Measurements from ENCODE around the gene FEM1C.
A peak's percentile ranks its signal among the peaks of the same experiment; 100 is the strongest.

The FEM1C gene

DNA sequence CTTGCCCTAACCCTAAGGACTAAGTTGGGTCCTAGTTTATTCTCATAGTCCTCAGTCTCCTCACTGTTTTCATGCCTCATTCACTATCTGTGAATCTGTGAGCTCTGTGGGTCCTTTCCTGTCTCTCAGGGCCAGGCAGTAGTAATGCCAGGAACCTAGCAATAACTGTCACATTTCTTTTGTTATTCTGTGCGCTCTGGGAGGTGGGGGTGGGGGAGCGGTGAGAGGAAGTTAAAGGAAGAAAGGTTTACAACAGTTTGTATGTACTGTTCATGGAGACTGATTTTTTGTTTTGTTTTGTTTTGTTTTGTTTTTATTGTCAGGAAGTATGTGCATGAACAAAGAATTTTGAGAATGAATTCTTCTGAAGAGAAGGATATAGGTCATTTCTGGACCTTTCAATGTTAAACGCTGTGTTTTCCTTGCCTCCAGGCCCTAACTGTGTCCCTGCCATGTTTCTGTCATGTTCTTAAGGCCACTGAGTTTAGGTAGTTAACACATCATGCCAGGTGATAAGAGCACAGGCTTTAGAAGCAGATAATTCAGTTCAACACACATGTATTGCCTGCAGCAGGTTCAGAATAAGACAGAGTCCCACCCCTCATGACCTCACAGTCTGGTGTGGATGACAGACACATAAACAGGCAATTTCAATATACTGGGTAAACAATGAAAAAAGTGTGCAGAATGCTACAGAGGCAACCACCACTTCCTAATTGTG lies 13.3 kb upstream of the FEM1C start:
- no peak for DNase-seq (ENCODE audit: low spot score)

GRCh38 chr5:115556276-115556675 lies 11.7 kb upstream of the FEM1C start:
- DNase-seq (ENCODE audit: low spot score) = no peak

GRCh38 chr5:115555084-115555633 lies 10.6 kb upstream of the FEM1C start:
- DNase-seq (ENCODE audit: low spot score) = no peak

DNA sequence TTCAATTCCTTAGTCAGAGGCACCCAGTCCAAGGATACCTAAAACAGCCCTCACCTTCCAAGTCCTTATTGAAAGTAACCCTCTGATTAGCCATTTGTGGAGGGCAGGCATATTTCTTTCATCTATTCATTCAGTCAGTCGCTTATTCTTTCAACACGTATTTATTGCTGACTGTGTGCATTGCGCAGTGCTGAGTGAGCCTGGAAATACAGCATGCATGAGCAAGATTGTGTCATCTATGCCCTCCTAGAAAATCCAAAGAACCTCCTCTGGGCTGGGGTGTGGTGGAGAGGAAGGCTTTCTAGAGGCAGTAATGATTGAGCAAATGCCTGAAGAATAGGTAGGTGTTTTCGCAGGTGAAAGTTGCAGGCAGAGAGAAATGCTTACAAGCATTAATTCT lies 8.5 kb upstream of the FEM1C start:
- DNase-seq (ENCODE audit: low spot score) = no peak

DNA sequence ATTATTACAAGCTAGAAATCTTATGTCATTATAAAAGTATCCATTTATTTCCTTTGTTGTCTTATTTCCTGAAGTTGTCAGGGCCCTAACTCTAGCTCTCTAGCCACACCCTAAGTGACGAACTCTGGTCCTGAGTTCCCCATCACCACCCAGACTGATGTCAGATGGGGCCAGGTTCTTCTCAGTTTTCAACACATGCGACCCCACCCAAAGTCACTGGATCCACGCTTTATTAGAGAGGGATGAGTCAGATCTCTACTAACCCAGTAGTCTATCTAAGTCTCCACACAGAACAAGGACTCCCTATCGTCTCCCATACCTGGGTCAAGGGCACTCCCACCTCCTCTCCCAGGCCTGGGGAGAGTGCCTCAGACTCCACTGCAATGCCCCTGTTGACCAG lies 6.8 kb upstream of the FEM1C start:
- DNase-seq (ENCODE audit: low spot score) = peak; percentile 41

DNA sequence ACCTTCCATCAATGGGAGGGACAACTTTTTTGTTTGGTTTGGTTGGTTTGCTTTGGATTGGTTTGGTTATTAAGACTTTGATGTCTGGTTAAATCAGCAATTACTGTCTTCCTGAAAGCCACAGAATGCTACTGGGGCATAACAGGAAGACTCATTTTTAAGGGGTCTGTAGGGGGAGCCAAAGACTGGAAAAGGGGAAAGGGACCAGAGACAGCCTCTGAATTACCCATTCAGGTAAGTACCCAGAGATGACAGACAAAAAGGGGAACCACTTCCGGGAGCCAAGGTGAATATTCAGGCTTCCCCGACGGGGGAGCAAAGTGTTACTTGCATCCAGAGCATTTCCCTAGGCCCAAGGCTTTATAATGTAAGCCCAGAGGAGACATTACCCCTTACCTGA lies 4.6 kb upstream of the FEM1C start:
- peak; percentile 33 for DNase-seq (ENCODE audit: low spot score)

DNA sequence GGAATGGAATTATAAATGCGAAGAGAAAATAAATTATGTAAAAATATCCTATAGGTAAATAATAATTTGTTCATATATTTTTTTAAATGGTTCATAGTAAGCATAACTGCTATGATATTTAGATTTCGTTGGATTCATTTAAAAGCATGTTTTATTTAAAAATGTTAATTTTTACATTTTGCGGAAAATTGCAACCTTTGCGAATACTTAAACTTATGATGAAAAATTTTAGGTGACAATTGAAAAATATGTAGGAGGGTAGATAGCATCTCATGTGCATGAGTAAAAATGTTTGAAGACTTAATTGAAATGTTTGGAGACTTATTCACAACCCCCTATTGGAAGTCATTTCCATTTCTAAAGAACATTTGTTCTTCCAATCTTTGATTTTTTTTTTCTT lies 4.1 kb upstream of the FEM1C start:
- DNase-seq (ENCODE audit: low spot score) = no peak

DNA sequence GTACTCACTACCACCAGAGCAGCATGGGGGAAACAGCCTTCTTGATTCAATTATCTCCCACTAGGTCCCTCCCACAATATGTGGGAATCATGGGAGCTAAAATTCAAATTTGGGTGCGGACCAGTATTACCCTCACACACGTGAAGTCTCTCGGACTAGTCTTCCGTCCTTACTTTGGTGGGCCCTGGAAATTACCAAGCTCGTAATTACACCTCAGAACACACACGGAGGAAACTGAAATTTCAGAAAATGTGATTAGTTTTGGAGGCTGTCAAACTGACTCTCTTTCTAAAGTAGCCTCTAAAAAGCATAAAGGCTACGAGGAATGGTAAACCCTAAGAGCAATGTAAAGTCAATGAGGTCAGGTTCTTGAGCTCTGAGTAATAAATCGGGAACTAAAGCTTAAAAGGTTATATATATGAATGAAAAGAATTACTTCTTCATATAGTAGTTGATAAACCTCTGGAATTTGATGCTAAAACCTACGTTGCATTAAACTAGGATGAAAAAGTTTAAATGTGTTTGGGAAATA lies 842 bp upstream of the FEM1C start:
- no peak for DNase-seq (ENCODE audit: low spot score)

DNA sequence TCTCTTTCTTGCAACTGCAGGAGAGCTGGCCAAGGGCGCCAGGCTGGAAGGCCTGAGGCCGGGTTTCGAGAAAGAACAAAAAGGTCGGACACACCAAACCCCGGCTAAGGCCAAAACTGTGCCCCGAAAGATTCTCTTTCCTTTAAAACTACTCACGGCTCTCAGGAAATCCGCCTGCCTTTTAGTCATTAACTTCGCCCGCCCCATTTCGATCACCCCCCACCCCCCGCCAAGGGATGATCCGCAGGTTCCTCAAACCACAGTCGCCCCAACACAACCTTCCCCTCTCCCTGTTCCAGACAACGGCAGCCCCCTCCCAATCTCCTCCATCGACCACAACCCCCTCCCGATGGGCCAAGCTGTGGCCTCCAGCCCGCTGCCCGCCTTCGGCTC lies 536 bp downstream of the FEM1C start:
- DNase-seq (ENCODE audit: low spot score) = peak; percentile 50

GRCh38 chr5:115543365-115544042 lies 1.1 kb downstream of the FEM1C start:
- DNase-seq (ENCODE audit: low spot score) = peak; percentile 21

- DNase-seq (ENCODE audit: low spot score) = no peak
Observed at GRCh38 chr5:115542651-115543364, 1.8 kb downstream of the FEM1C start.

- DNase-seq (ENCODE audit: low spot score) = no peak
Observed at GRCh38 chr5:115542086-115542485, 2.5 kb downstream of the FEM1C start.

- peak; percentile 23 for DNase-seq (ENCODE audit: low spot score)
Observed at GRCh38 chr5:115541611-115542010, 3.0 kb downstream of the FEM1C start.

DNA sequence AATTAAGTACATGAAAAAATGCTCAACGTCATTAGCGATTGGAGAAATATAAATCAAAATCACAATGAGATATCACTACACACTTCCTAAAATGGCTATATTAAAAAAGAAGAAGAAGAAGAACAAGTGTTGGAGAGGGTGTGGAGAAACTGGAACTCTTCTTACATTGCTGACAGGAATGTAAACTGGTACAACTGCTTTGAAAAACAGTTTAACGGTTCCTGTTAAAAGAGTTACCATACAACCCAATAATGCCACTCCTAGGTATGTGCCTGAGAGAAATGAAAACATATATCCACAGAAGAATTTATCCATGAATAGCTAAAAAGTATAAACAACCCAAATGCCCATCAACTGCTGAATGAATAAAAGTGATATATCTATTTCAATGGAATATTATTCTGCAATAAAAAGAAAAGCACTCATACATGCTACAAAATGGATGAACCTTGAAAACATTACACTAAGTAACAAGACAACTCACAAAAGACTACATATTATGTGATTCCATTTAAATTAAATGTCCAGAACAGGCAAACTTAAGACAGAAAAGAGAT lies 9.0 kb downstream of the FEM1C start:
- no peak for DNase-seq (ENCODE audit: low spot score)

DNA sequence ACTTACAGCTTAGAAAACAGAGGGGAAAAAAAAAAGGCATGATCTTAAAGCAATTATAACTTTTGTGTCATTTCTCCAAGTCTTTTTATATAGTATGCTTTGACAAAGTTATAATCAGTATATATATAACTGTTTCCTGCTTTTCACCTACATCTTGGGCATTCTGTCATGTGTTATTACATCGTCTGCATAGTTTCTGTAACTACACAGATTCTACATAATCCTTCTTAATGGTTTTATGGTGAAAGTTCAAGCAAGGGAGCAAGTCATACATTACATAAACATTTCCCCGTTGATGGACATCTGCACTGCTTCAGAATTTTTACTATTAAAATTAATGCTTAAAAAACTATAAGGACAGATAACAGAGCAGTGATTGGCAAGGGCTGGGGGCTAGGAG lies 12.1 kb downstream of the FEM1C start:
- no peak for DNase-seq (ENCODE audit: low spot score)

DNA sequence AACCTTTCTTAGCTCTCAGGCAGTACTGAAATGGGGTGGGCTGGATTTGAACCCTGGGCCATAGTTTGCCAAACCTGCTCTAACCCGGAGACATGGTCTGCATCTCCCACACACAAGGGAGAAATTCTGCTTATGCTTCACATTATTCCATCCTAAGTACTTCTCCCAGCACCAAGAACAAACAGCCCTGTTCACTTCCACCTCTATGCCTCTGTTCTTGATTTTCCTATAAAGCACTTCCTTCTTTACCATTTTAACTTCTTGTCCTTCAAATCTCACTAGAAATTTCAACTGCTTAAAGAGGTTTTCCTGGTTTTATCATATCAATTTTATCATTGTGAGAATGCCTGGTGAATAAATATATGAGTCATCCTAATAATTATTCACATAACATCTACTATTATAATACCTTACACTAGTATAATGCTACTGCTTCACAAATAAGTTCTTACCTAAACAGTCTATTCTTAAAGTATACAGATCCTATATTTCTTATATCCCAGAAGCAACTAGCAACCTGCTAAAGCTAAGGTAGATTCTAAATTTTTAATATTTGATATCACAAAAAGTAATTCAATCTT lies 12.7 kb downstream of the FEM1C start:
- DNase-seq (ENCODE audit: low spot score) = no peak

DNA sequence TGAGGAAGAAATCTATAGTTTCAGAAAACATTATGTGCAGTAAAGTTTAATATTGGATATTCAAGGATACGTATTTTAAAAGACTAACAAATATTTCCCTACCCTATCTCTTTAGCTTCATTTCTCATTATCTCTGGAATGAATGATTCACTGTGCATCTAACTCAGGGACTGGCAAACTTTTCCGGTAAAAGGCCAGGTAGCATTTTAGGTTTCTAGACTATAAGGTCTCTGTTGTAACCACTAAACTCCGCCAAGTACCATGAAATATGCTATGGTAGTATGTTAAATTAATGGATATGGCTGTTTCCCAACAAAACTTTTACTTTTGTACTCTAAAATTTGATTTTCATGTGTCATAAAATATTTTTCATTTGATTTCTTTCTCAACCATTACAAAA lies 13.2 kb downstream of the FEM1C start:
- no peak for DNase-seq (ENCODE audit: low spot score)

DNA sequence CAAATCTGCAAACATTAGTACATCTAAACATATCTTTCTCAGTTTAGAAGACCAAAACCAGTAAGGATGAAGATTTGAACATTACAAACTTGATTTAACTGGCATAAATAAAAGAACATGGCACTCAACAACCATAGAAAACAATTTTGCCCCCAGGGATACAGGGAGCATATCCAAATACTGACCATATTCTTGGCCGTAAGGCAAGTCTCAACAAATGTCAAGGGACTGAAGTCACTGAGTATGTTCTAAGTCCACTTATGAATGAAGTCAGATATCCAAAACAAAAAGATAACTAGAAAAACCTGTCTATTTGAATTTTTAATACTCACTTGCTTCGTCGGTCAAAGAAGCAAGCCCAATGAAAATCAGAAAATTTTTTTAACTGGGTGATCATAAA lies 14.1 kb downstream of the FEM1C start:
- DNase-seq (ENCODE audit: low spot score) = no peak

DNA sequence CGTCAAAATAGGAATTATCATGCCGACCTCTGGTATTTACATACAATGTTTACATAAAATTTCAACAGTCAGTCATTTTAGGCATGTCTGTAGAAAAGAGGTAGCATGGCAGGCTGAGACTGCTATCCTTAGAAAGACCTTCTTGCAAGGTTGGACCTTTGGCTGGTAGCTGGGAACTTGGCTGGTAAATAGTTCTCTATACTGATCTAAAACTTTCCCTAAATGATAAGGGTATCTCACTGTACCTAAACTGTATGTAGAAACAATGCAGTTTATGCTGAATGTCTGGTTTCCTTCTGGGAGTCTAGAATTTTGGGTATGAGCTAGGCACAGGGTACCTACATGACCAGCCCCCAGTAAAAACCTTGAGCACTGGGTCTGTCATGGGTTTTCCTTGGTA lies 18.0 kb downstream of the FEM1C start:
- no peak for DNase-seq (ENCODE audit: low spot score)

DNA sequence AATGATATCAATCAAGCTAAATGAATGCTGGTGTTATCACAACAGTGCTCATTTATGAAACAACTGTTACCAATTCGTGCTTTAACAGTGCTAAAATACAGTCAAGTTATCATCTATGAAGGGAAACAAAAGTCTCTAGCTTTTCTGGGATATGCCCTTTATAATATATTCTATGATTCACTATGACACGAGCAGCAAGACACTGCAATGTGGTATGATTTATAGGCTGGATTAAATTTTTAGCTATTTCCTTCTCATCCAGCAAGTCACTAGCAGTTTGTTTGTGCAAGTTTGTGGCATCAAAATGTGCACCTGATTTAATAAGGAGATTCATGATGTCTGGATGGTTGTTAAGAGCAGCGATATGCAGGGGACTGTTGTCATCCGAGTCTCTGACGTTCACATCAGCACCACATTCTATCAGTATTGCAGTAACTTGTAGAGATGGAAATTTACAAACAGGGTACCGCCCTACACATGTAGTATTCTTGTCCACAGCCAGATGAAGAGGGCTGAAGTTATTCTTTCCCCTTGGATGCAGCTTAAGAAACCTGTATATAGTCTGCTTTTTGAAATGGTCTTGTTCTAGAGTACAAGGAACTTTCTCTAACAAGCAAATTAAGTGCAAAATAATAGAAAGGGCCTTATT lies 20.3 kb downstream of the FEM1C start:
- no peak for DNase-seq (ENCODE audit: low spot score)

DNA sequence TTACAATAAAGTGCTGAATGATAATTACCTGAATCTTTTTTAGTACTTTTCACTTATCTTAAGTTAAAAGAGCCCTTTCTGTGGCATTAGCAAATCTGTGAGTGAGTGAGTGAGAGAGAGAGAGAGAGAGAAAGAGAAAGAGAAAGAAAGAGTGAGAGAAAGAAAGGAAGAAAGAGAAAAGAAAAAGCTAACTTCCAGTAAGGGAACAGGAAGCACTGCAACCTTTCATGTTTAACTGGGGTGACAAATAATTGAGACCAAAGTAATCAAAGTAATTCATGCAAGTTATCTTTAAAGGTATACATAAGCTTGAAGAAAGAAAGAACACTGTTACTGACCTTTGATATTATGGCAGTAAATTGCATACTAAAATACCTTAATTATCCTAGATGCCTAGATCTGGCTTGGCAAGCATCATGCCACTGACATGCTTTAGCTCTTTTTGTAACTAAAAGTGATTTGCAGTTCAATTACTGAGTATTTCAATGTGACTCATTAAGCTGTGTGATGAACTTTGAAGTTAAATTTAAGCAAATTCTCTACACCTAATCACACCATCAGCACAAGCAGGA lies 21.7 kb downstream of the FEM1C start:
- no peak for DNase-seq (ENCODE audit: low spot score)

Data from hematopoietic multipotent progenitor cell treated with erythropoietin and hydrocortisone succinate and interleukin-3 and kit ligand, for 15 days (in vitro differentiated cells).